Nephron progenitor cell (in vitro differentiated cells): Measurements from ENCODE around the gene ANKS4B.
"Not testable (repeated sequence)": the region's sequence is repeated elsewhere in the genome, so short reads cannot be mapped to it uniquely, and the experiment has no call there.

Source experiments
- DNase-seq: peaks from one replicate; pipeline ENCODE4 v3.0.0; 2021
- H3K27ac Mint-ChIP-seq: 2 replicates; pipeline ENCODE4 v1.8.0; 2021; ENCODE audit warnings: mild to moderate bottlenecking, moderate library complexity, mixed read lengths
- H3K27me3 Mint-ChIP-seq: 2 replicates; pipeline ENCODE4 v1.8.0; 2021; ENCODE audit warnings: mild to moderate bottlenecking, low read depth, mixed read lengths; ENCODE audit not compliant: poor library complexity
- H3K36me3 Mint-ChIP-seq: 2 replicates; pipeline ENCODE4 v1.8.0; 2021; ENCODE audit warnings: low read depth, mixed read lengths
- H3K4me1 Mint-ChIP-seq: 2 replicates; pipeline ENCODE4 v1.8.0; 2021; ENCODE audit warnings: mixed read lengths
- H3K4me3 Mint-ChIP-seq: 2 replicates; pipeline ENCODE4 v1.8.0; 2021; ENCODE audit warnings: mild to moderate bottlenecking, moderate library complexity, mixed read lengths
- H3K9me3 Mint-ChIP-seq: 2 replicates; pipeline ENCODE4 v1.8.0; 2021; ENCODE audit warnings: mild to moderate bottlenecking, moderate library complexity, mixed read lengths
- CTCF ChIP-seq: fragments of 200-600 bp; sonication (generic); IDR thresholded peaks from 2 replicates; pipeline ENCODE4 v1.5.0; 2021; ENCODE audit warnings: antibody characterized with exemption

Gene ANKS4B

DNA sequence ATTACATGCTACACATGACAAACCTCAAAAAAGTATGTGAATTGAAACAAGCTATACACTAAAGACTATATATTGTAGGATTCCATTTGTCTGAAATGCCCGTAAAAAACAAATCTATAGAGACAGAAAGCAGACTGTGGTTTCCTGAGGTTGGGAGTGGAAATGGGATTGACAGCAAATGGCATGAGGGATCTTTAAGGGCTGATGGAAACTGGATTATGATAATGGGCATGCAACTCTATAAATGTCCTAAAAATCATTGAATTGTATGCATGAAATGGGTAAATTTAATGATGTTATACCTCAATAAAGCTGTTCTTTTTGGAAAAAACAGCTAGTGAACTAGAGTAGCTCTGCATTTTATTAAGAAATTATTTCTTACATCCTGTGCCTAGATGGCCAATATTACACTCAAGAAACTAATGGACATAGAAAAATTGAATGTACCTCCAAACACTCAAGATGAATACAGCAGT is 416 bp upstream of the ANKS4B start:
- H3K36me3 Mint-ChIP-seq = no peaks in the 10 kb centered on the region
- no peak overlapping the region for H3K27ac Mint-ChIP-seq
- H3K4me3 Mint-ChIP-seq = no peak overlapping the region
- no peak for DNase-seq
- TF ChIP-seq CTCF = no peak
- H3K9me3 Mint-ChIP-seq = peaks cover 7% of the 10 kb centered on the region
- H3K27me3 Mint-ChIP-seq = peaks cover 20% of the 10 kb centered on the region
- no peaks in the 10 kb centered on the region for H3K4me1 Mint-ChIP-seq

GRCh38 chr16:21235199-21235585 is 1.7 kb downstream of the ANKS4B start:
- Mint-ChIP-seq H3K4me3 (no peak overlapping the region), H3K27me3 (peaks cover 15% of the 10 kb centered on the region), H3K9me3 (peaks cover 3% of the 10 kb centered on the region), H3K36me3 (no peaks in the 10 kb centered on the region), H3K27ac (no peak overlapping the region), H3K4me1 (peaks cover 5% of the 10 kb centered on the region)
- TF ChIP-seq CTCF = no peak
- DNase-seq = no peak

DNA sequence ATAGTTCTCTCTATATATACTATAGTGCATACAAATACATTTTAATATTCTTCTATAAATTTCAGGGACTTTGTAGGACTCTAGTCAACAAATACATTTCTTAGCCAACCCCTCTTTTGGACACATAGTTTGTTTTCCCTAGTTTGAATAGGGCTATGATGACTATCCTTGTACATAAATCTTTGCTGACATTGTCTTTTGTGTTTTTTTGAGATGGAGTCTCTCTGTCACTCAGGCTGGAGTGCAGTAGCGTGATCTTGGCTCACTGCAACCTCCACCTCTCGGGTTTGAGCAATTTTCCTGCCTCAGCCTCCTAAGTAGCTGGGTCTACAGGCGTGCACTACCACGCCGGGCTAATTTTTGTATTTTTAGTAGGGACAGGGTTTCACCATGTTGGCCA is 3.3 kb downstream of the ANKS4B start:
- Mint-ChIP-seq H3K9me3 (no peaks in the 10 kb centered on the region), H3K4me3 (no peak overlapping the region), H3K27ac (no peak overlapping the region), H3K27me3 (peaks cover 7% of the 10 kb centered on the region), H3K4me1 (peaks cover 5% of the 10 kb centered on the region), H3K36me3 (no peaks in the 10 kb centered on the region)
- TF ChIP-seq CTCF = no peak
- DNase-seq = no peak

- H3K4me3 Mint-ChIP-seq = no peak overlapping the region
- peaks cover 3% of the 10 kb centered on the region for H3K27me3 Mint-ChIP-seq
- no peak overlapping the region for H3K27ac Mint-ChIP-seq
- no peaks in the 10 kb centered on the region for H3K9me3 Mint-ChIP-seq
- no peak for TF ChIP-seq CTCF
- H3K4me1 Mint-ChIP-seq = peaks cover 7% of the 10 kb centered on the region
- DNase-seq = no peak
- H3K36me3 Mint-ChIP-seq = no peaks in the 10 kb centered on the region
Observed at GRCh38 chr16:21239646-21240045, 6.1 kb downstream of the ANKS4B start.

GRCh38 chr16:21242756-21243155 is 9.3 kb downstream of the ANKS4B start:
- H3K4me3 Mint-ChIP-seq = no peak overlapping the region
- H3K36me3 Mint-ChIP-seq = no peaks in the 10 kb centered on the region
- H3K27ac Mint-ChIP-seq = no peak overlapping the region
- peaks cover 14% of the 10 kb centered on the region for H3K4me1 Mint-ChIP-seq
- peaks cover 3% of the 10 kb centered on the region for H3K27me3 Mint-ChIP-seq
- no peak for DNase-seq
- TF ChIP-seq CTCF = no peak
- H3K9me3 Mint-ChIP-seq = no peaks in the 10 kb centered on the region

- no peak overlapping the region for H3K4me3 Mint-ChIP-seq
- no peaks in the 10 kb centered on the region for H3K36me3 Mint-ChIP-seq
- DNase-seq = no peak
- peaks cover 3% of the 10 kb centered on the region for H3K27me3 Mint-ChIP-seq
- no peak for TF ChIP-seq CTCF
- no peaks in the 10 kb centered on the region for H3K9me3 Mint-ChIP-seq
- no peak overlapping the region for H3K27ac Mint-ChIP-seq
- peaks cover 9% of the 10 kb centered on the region for H3K4me1 Mint-ChIP-seq
Observed at GRCh38 chr16:21244518-21245215, 11.2 kb downstream of the ANKS4B start.

- not testable (repeated sequence) for DNase-seq, H3K4me1 Mint-ChIP-seq, H3K27ac Mint-ChIP-seq, H3K9me3 Mint-ChIP-seq, H3K4me3 Mint-ChIP-seq, H3K36me3 Mint-ChIP-seq
- peaks cover 16% of the 10 kb centered on the region for H3K27me3 Mint-ChIP-seq
Observed at GRCh38 chr16:21248179-21248578, 14.7 kb downstream of the ANKS4B start.
